Loucy (cell line): ENCODE measurements around the gene ZNF333.

Experiments
- H2AFZ ChIP-seq: fragments of 200-600 bp; sonication (generic); 2 replicates; pipeline ENCODE4 v1.6.0; 2016; ENCODE audit warnings: antibody characterized with exemption, mild to moderate bottlenecking, low read length, moderate library complexity
- H3F3A ChIP-seq: fragments of 200-600 bp; 2 replicates; pipeline ENCODE4 v1.6.0; 2016; ENCODE audit warnings: antibody characterized with exemption, low read depth, mild to moderate bottlenecking
- H3K27me3 ChIP-seq: fragments of 200-600 bp; sonication (generic); 2 replicates; pipeline ENCODE4 v1.6.1; 2014; ENCODE audit warnings: low read length, mild to moderate bottlenecking; ENCODE audit not compliant: insufficient read depth, poor library complexity, severe bottlenecking
- H3K36me3 ChIP-seq: fragments of 200-600 bp; sonication (generic); 2 replicates; pipeline ENCODE4 v1.6.1; 2016; ENCODE audit warnings: low read length; ENCODE audit not compliant: insufficient read depth
- H3K4me1 ChIP-seq: fragments of 200-600 bp; sonication (generic); 2 replicates; pipeline ENCODE4 v1.5.1; 2014; ENCODE audit warnings: low read length, mild to moderate bottlenecking; ENCODE audit not compliant: insufficient read depth, poor library complexity, severe bottlenecking
- H3K4me2 ChIP-seq: fragments of 200-600 bp; sonication (generic); 2 replicates; pipeline ENCODE4 v1.6.0; 2014; ENCODE audit warnings: antibody characterized with exemption, low read length, low read depth, mild to moderate bottlenecking; ENCODE audit not compliant: poor library complexity, severe bottlenecking
- H3K4me3 ChIP-seq: fragments of 200-600 bp; sonication (generic); 2 replicates; pipeline ENCODE4 v1.5.1; 2014; ENCODE audit warnings: low read length, mild to moderate bottlenecking, mixed read lengths; ENCODE audit not compliant: poor library complexity, severe bottlenecking
- H3K79me2 ChIP-seq: fragments of 200-600 bp; sonication (generic); 2 replicates; pipeline ENCODE4 v1.6.1; 2014; ENCODE audit warnings: low read length; ENCODE audit not compliant: insufficient read depth
- H3K9ac ChIP-seq: fragments of 200-600 bp; sonication (generic); 2 replicates; pipeline ENCODE4 v1.6.0; 2014; ENCODE audit warnings: mild to moderate bottlenecking, low read depth, low read length, moderate library complexity; ENCODE audit not compliant: poor library complexity, severe bottlenecking
- H3K9me2 ChIP-seq: fragments of 200-600 bp; sonication (generic); replicated peaks from 2 replicates; pipeline ENCODE4 v1.6.1; 2016; ENCODE audit warnings: low read depth, low read length, mixed read lengths
- H3K9me3 ChIP-seq: fragments of 200-600 bp; sonication (generic); 2 replicates; pipeline ENCODE4 v1.6.1; 2014; ENCODE audit warnings: mild to moderate bottlenecking, antibody characterized with exemption, low read length, low read depth; ENCODE audit not compliant: insufficient read depth
- H4K20me1 ChIP-seq: fragments of 200-600 bp; sonication (generic); 2 replicates; pipeline ENCODE4 v1.6.0; 2014; ENCODE audit warnings: antibody characterized with exemption, low read length, mild to moderate bottlenecking; ENCODE audit not compliant: insufficient read depth, poor library complexity, severe bottlenecking
- EZH2phosphoT487 ChIP-seq: fragments of 200-600 bp; IDR thresholded peaks from 2 replicates; pipeline ENCODE4 v1.6.1; 2018; ENCODE audit warnings: antibody characterized with exemption, mild to moderate bottlenecking, moderate library complexity, borderline replicate concordance
- TF ChIP-seq, protein P1 (sequence below): fragments of 200-600 bp; sonication (generic); conservative IDR thresholded peaks from 2 replicates; pipeline ENCODE4 v1.5.1; 2014; ENCODE audit warnings: mild to moderate bottlenecking, antibody characterized with exemption, low read length

Gene ZNF333

DNA sequence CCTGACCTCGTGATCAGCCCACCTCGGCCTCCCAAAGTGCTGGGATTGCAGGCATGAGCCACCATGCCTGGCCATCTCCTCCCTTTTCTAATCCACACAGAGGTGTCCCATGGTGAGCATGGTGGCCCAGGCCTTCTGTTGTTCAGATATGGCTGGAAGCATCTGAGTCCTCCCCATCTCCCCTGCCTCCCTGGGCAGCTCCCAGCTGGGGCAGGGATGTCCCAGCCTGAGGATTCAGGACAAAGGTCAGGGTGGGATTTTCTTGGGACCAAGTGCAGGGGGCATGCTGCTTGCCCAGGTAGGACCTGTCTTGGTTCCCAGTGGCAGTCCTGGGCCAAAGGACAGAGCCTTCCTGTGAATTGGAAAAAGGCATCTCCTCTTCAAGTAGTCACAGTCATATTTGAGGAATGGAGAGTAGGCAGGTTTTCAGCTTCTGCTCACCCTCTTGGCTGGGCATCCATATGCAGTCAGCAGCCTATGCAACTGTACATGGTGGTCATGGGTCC, 77.7 kb downstream of the ZNF333 start:
- Histone ChIP-seq H3K9me2 (no peaks in the 10 kb centered on the region), H4K20me1 (no peaks in the 10 kb centered on the region), H3K79me2 (peaks cover 9% of the 10 kb centered on the region; the same call in 1 of the 2 replicates), H3K36me3 (peaks cover 45% of the 10 kb centered on the region; the same call in 1 of the 2 replicates), H3K4me2 (no peak overlapping the region), H3F3A (no peaks in the 10 kb centered on the region), H3K27me3 (no peaks in the 10 kb centered on the region), H3K4me1 (peaks cover 10% of the 10 kb centered on the region), H3K9me3 (no peaks in the 10 kb centered on the region), H2AFZ (no peak overlapping the region), H3K9ac (no peak overlapping the region), H3K4me3 (no peak overlapping the region)
- no peak for TF ChIP-seq EZH2phosphoT487
- TF ChIP-seq, protein P1, sequence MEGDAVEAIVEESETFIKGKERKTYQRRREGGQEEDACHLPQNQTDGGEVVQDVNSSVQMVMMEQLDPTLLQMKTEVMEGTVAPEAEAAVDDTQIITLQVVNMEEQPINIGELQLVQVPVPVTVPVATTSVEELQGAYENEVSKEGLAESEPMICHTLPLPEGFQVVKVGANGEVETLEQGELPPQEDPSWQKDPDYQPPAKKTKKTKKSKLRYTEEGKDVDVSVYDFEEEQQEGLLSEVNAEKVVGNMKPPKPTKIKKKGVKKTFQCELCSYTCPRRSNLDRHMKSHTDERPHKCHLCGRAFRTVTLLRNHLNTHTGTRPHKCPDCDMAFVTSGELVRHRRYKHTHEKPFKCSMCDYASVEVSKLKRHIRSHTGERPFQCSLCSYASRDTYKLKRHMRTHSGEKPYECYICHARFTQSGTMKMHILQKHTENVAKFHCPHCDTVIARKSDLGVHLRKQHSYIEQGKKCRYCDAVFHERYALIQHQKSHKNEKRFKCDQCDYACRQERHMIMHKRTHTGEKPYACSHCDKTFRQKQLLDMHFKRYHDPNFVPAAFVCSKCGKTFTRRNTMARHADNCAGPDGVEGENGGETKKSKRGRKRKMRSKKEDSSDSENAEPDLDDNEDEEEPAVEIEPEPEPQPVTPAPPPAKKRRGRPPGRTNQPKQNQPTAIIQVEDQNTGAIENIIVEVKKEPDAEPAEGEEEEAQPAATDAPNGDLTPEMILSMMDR = no peak

GRCh38 chr19:14768001-14768400, 78.2 kb downstream of the ZNF333 start:
- H3K36me3 ChIP-seq = peaks cover 47% of the 10 kb centered on the region; the same call in 1 of the 2 replicates
- no peaks in the 10 kb centered on the region for H3K9me3 ChIP-seq
- TF ChIP-seq, protein P1 = no peak
- TF ChIP-seq EZH2phosphoT487 = no peak
- H2AFZ ChIP-seq = no peak overlapping the region
- H3K9me2 ChIP-seq = no peaks in the 10 kb centered on the region
- no peak overlapping the region for H3K9ac ChIP-seq
- no peaks in the 10 kb centered on the region for H4K20me1 ChIP-seq
- H3K4me1 ChIP-seq = peaks cover 10% of the 10 kb centered on the region
- no peaks in the 10 kb centered on the region for H3F3A ChIP-seq
- peaks cover 13% of the 10 kb centered on the region; the same call in 1 of the 2 replicates for H3K79me2 ChIP-seq
- no peaks in the 10 kb centered on the region for H3K27me3 ChIP-seq
- H3K4me3 ChIP-seq = no peak overlapping the region
- no peak overlapping the region for H3K4me2 ChIP-seq

DNA sequence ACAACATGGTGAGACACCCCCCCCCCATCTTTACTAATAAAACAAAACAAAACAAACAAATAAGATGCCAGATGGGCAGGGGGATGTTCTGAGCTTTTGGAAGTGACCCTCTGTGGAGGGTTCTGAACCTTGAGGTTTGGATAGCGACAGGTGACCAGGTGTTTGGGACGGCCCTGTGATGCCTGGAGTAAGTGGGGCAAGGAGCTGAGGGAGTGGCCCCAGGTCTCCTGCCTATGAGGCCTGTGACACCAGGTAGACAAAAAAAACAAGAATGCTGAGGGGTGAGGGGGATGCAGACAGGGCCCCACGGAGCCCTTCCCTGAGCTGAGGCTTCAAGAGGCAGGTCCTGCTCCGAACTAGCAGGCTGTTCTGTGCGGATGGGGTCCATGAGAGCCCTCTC, 79.4 kb downstream of the ZNF333 start:
- Histone ChIP-seq H3K4me2 (no peak overlapping the region), H3K4me3 (no peak overlapping the region), H3K9me2 (no peaks in the 10 kb centered on the region), H3K4me1 (peaks cover 10% of the 10 kb centered on the region), H2AFZ (no peak overlapping the region), H3K9me3 (no peaks in the 10 kb centered on the region), H3F3A (no peaks in the 10 kb centered on the region), H3K79me2 (peaks cover 22% of the 10 kb centered on the region), H3K9ac (no peak overlapping the region), H3K36me3 (peaks cover 47% of the 10 kb centered on the region; the same call in 1 of the 2 replicates), H3K27me3 (no peaks in the 10 kb centered on the region), H4K20me1 (no peaks in the 10 kb centered on the region)
- TF ChIP-seq EZH2phosphoT487 = no peak
- TF ChIP-seq, protein P1 = no peak
